Peyer's patch (tissue), 4 donors: ENCODE measurements around the gene LIAS.

Experiments
- POLR2A ChIP-seq, 2 donors: fragments of 450-650 bp; IDR thresholded peaks; one replicate each; pipeline ENCODE4 v1.5.1; 2017; ENCODE audit warnings: antibody characterized with exemption in 2 of 2, mild to moderate bottlenecking in 2 of 2, moderate library complexity in 2 of 2
- TF ChIP-seq, protein P1 (sequence below), 6 experiments: fragments of 450-650 bp in 4 of 6; fragments of 200-600 bp in 2 of 6; sonication (generic) in 1 of 6; IDR thresholded peaks; one replicate each; pipeline ENCODE4 v1.5.1; 2017 to 2019; ENCODE audit warnings: antibody characterized with exemption in 6 of 6, mild to moderate bottlenecking in 3 of 6, moderate library complexity in 1 of 6

DNA sequence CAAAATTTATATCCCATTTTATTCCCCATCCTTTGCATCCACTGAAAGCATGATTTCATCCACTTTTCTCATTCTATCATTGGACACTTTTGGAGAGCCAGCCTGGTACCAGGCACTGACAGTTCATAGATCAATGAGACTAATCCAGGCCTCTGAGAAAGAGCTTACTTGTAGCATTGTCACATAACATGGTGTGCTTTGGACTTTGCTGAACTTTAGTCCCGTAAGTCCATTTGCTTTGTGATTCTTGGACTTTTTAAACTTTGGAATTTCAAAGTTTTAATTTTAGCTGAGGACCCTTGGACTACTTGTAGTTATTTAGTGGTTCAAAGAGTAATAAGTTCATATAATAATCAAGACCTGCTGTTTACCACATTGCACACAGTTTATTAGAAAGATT lies 11.5 kb downstream of the LIAS start:
- TF ChIP-seq POLR2A (IDR thresholded peaks at IDR 0.05) = no peak
- TF ChIP-seq, protein P1, sequence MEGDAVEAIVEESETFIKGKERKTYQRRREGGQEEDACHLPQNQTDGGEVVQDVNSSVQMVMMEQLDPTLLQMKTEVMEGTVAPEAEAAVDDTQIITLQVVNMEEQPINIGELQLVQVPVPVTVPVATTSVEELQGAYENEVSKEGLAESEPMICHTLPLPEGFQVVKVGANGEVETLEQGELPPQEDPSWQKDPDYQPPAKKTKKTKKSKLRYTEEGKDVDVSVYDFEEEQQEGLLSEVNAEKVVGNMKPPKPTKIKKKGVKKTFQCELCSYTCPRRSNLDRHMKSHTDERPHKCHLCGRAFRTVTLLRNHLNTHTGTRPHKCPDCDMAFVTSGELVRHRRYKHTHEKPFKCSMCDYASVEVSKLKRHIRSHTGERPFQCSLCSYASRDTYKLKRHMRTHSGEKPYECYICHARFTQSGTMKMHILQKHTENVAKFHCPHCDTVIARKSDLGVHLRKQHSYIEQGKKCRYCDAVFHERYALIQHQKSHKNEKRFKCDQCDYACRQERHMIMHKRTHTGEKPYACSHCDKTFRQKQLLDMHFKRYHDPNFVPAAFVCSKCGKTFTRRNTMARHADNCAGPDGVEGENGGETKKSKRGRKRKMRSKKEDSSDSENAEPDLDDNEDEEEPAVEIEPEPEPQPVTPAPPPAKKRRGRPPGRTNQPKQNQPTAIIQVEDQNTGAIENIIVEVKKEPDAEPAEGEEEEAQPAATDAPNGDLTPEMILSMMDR (IDR thresholded peaks at IDR 0.05) = no peak
